Activated naive CD8-positive, alpha-beta T cell (primary cell): Measurements from ENCODE around the gene ITGA1.
A peak's percentile ranks its signal among the peaks of the same experiment; 100 is the strongest.

Experiments
- H3K27ac Mint-ChIP-seq: one replicate; pipeline ENCODE4 v1.8.0; 2021; ENCODE audit warnings: mixed read lengths
- H3K27me3 Mint-ChIP-seq: one replicate; pipeline ENCODE4 v1.8.0; 2021; ENCODE audit warnings: mixed read lengths
- H3K36me3 Mint-ChIP-seq: one replicate; pipeline ENCODE4 v1.8.0; 2021; ENCODE audit warnings: mixed read lengths
- H3K4me1 Mint-ChIP-seq: one replicate; pipeline ENCODE4 v1.8.0; 2021; ENCODE audit warnings: low read depth, mixed read lengths
- H3K4me3 Mint-ChIP-seq: one replicate; pipeline ENCODE4 v1.8.0; 2021; ENCODE audit warnings: mild to moderate bottlenecking, mixed read lengths
- H3K9me3 Mint-ChIP-seq: one replicate; pipeline ENCODE4 v1.8.0; 2021; ENCODE audit warnings: low read depth, mixed read lengths

The ITGA1 gene

GRCh38 chr5:52922384-52922783, 134.7 kb downstream of the ITGA1 start:
- Mint-ChIP-seq H3K4me3 (no peak overlapping the region), H3K27me3 (no peaks in the 10 kb centered on the region), H3K4me1 (no peaks in the 10 kb centered on the region)

GRCh38 chr5:52924456-52924855, 136.7 kb downstream of the ITGA1 start:
- Mint-ChIP-seq H3K9me3 (no peaks in the 10 kb centered on the region), H3K4me3 (no peak overlapping the region), H3K4me1 (no peaks in the 10 kb centered on the region), H3K27me3 (no peaks in the 10 kb centered on the region), H3K27ac (no peak overlapping the region), H3K36me3 (peaks cover 2% of the 10 kb centered on the region)

More at GRCh38 chr5:52922384-52922783, 134.7 kb downstream of the ITGA1 start:
- H3K9me3 Mint-ChIP-seq, result no peaks in the 10 kb centered on the region
- H3K36me3 Mint-ChIP-seq, result peaks cover 2% of the 10 kb centered on the region
- H3K27ac Mint-ChIP-seq, result no peak overlapping the region

GRCh38 chr5:52925001-52925400, 137.3 kb downstream of the ITGA1 start:
- Mint-ChIP-seq H3K27me3 (no peaks in the 10 kb centered on the region), H3K36me3 (peaks cover 2% of the 10 kb centered on the region), H3K27ac (no peak overlapping the region), H3K4me3 (no peak overlapping the region), H3K4me1 (no peaks in the 10 kb centered on the region), H3K9me3 (no peaks in the 10 kb centered on the region)

GRCh38 chr5:52928689-52929088, 141.0 kb downstream of the ITGA1 start:
- peaks cover under 1% of the 10 kb centered on the region for H3K36me3 Mint-ChIP-seq
- H3K4me3 Mint-ChIP-seq, result no peak overlapping the region
- no peaks in the 10 kb centered on the region for H3K9me3 Mint-ChIP-seq
- H3K4me1 Mint-ChIP-seq, result no peaks in the 10 kb centered on the region
- no peaks in the 10 kb centered on the region for H3K27me3 Mint-ChIP-seq
- H3K27ac Mint-ChIP-seq, result no peak overlapping the region

- no peaks in the 10 kb centered on the region for H3K4me1 Mint-ChIP-seq
- H3K9me3 Mint-ChIP-seq, result no peaks in the 10 kb centered on the region
- H3K36me3 Mint-ChIP-seq, result no peaks in the 10 kb centered on the region
- no peaks in the 10 kb centered on the region for H3K27me3 Mint-ChIP-seq
- H3K4me3 Mint-ChIP-seq, result no peak overlapping the region
- no peak overlapping the region for H3K27ac Mint-ChIP-seq
Observed at GRCh38 chr5:52938226-52938625, 150.5 kb downstream of the ITGA1 start.

GRCh38 chr5:52943285-52943684, 155.6 kb downstream of the ITGA1 start:
- no peak overlapping the region for H3K27ac Mint-ChIP-seq
- H3K9me3 Mint-ChIP-seq, result no peaks in the 10 kb centered on the region
- H3K27me3 Mint-ChIP-seq, result no peaks in the 10 kb centered on the region
- H3K4me1 Mint-ChIP-seq, result peaks cover 10% of the 10 kb centered on the region
- no peaks in the 10 kb centered on the region for H3K36me3 Mint-ChIP-seq
- H3K4me3 Mint-ChIP-seq, result no peak overlapping the region

GRCh38 chr5:52943808-52944207, 156.1 kb downstream of the ITGA1 start:
- H3K4me1 Mint-ChIP-seq, result peaks cover 15% of the 10 kb centered on the region
- no peaks in the 10 kb centered on the region for H3K27me3 Mint-ChIP-seq
- H3K9me3 Mint-ChIP-seq, result no peaks in the 10 kb centered on the region
- H3K4me3 Mint-ChIP-seq, result no peak overlapping the region
- no peak overlapping the region for H3K27ac Mint-ChIP-seq
- H3K36me3 Mint-ChIP-seq, result no peaks in the 10 kb centered on the region

- Mint-ChIP-seq H3K4me1 (peaks cover 16% of the 10 kb centered on the region), H3K27ac (no peak overlapping the region), H3K36me3 (no peaks in the 10 kb centered on the region), H3K4me3 (peak overlapping the region; percentile 69), H3K9me3 (no peaks in the 10 kb centered on the region), H3K27me3 (no peaks in the 10 kb centered on the region)
Observed at GRCh38 chr5:52945040-52945439, 157.3 kb downstream of the ITGA1 start.

GRCh38 chr5:52947208-52947607, 159.5 kb downstream of the ITGA1 start:
- peaks cover 16% of the 10 kb centered on the region for H3K4me1 Mint-ChIP-seq

GRCh38 chr5:52947851-52948250, 160.1 kb downstream of the ITGA1 start:
- no peaks in the 10 kb centered on the region for H3K9me3 Mint-ChIP-seq
- H3K4me3 Mint-ChIP-seq, result no peak overlapping the region
- H3K4me1 Mint-ChIP-seq, result peaks cover 16% of the 10 kb centered on the region
- no peaks in the 10 kb centered on the region for H3K27me3 Mint-ChIP-seq
- no peak overlapping the region for H3K27ac Mint-ChIP-seq
- no peaks in the 10 kb centered on the region for H3K36me3 Mint-ChIP-seq

More at GRCh38 chr5:52947208-52947607, 159.5 kb downstream of the ITGA1 start:
- Mint-ChIP-seq H3K4me3 (no peak overlapping the region), H3K27ac (no peak overlapping the region), H3K9me3 (no peaks in the 10 kb centered on the region), H3K36me3 (no peaks in the 10 kb centered on the region), H3K27me3 (no peaks in the 10 kb centered on the region)

GRCh38 chr5:52948418-52949076, 160.8 kb downstream of the ITGA1 start:
- Mint-ChIP-seq H3K27ac (no peak overlapping the region), H3K27me3 (no peaks in the 10 kb centered on the region), H3K9me3 (no peaks in the 10 kb centered on the region)

GRCh38 chr5:52950686-52951085, 163.0 kb downstream of the ITGA1 start:
- Mint-ChIP-seq H3K4me1 (peaks cover 10% of the 10 kb centered on the region), H3K36me3 (no peaks in the 10 kb centered on the region), H3K4me3 (no peak overlapping the region), H3K27ac (no peak overlapping the region), H3K9me3 (no peaks in the 10 kb centered on the region), H3K27me3 (no peaks in the 10 kb centered on the region)

More at GRCh38 chr5:52948418-52949076, 160.8 kb downstream of the ITGA1 start:
- peak overlapping the region; percentile 12 for H3K4me3 Mint-ChIP-seq
- no peaks in the 10 kb centered on the region for H3K36me3 Mint-ChIP-seq
- H3K4me1 Mint-ChIP-seq, result peaks cover 16% of the 10 kb centered on the region

GRCh38 chr5:52952483-52952882, 164.8 kb downstream of the ITGA1 start:
- Mint-ChIP-seq H3K27me3 (no peaks in the 10 kb centered on the region), H3K27ac (no peak overlapping the region), H3K4me3 (no peak overlapping the region), H3K9me3 (no peaks in the 10 kb centered on the region), H3K4me1 (peaks cover 10% of the 10 kb centered on the region), H3K36me3 (no peaks in the 10 kb centered on the region)

GRCh38 chr5:52956014-52956413, 168.3 kb downstream of the ITGA1 start:
- no peaks in the 10 kb centered on the region for H3K36me3 Mint-ChIP-seq
- no peaks in the 10 kb centered on the region for H3K27me3 Mint-ChIP-seq
- H3K27ac Mint-ChIP-seq, result no peak overlapping the region
- H3K4me1 Mint-ChIP-seq, result no peaks in the 10 kb centered on the region
- H3K4me3 Mint-ChIP-seq, result no peak overlapping the region
- peaks cover 5% of the 10 kb centered on the region for H3K9me3 Mint-ChIP-seq

GRCh38 chr5:52956915-52957747, 169.4 kb downstream of the ITGA1 start:
- H3K36me3 Mint-ChIP-seq, result no peaks in the 10 kb centered on the region
- no peaks in the 10 kb centered on the region for H3K27me3 Mint-ChIP-seq
- H3K9me3 Mint-ChIP-seq, result peaks cover 5% of the 10 kb centered on the region
- no peak overlapping the region for H3K27ac Mint-ChIP-seq
- H3K4me1 Mint-ChIP-seq, result no peaks in the 10 kb centered on the region
- H3K4me3 Mint-ChIP-seq, result no peak overlapping the region
